Prostate gland (tissue), 2 donors: ENCODE measurements around the gene NUTM1. TPM values are rescaled to one million over a fixed set of nuclear protein-coding genes. Genes with fewer than 3 reads are reported as not detected.
"Not testable (repeated sequence)": the region's sequence is repeated elsewhere in the genome, so short reads cannot be mapped to it uniquely, and the experiment has no call there.

ENCODE experiments used
- DNase-seq: peaks from one replicate; pipeline ENCODE4 v3.0.0-alpha.2; 2019; ENCODE audit warnings: low spot score
- H3K27ac ChIP-seq, 2 donors: fragments of 200-600 bp; sonication (generic); 2 replicates each; pipeline ENCODE4 v1.5.1; 2017 to 2019
- H3K27me3 ChIP-seq: fragments of 200-600 bp; sonication (generic); replicated peaks from 2 replicates; pipeline ENCODE4 v1.5.1; 2019; ENCODE audit not compliant: insufficient read depth
- H3K36me3 ChIP-seq, 2 donors: fragments of 200-600 bp; sonication (generic); 1 replicate in 1 of 2; 2 replicates in 1 of 2; pipeline versions ENCODE4 v1.5.1 to v1.8.1; 2017 to 2019
- H3K4me1 ChIP-seq: fragments of 200-600 bp; sonication (generic); replicated peaks from 2 replicates; pipeline ENCODE4 v1.5.1; 2019
- H3K4me3 ChIP-seq, 2 donors: fragments of 200-600 bp; sonication (generic); 2 replicates each; pipeline ENCODE4 v1.5.1; 2017 to 2019
- H3K9me3 ChIP-seq: fragments of 200-600 bp; sonication (generic); 2 replicates; pipeline ENCODE4 v1.5.1; 2017
- POLR2A ChIP-seq: fragments of 450-650 bp; IDR thresholded peaks from one replicate; pipeline ENCODE4 v1.6.1; 2016; ENCODE audit warnings: antibody characterized with exemption, mild to moderate bottlenecking
- POLR2AphosphoS5 ChIP-seq: sonication (generic); formaldehyde crosslinking; IDR thresholded peaks from one replicate; pipeline ENCODE4 v1.6.1; 2017; ENCODE audit warnings: antibody characterized with exemption
- whole genome bisulfite sequencing: methylation state at CpG from one replicate; pipeline ENCODE4 v1.1.5; 2018; 5-methylcytosine and 5-hydroxymethylcytosine counted together
- intact Hi-C: fragments of 100-400 bp; cut with DNase I; formaldehyde crosslinking; loops from one replicate; pipeline ENCODE4 v1.14.2; 2022
- total RNA-seq, 2 donors: library from RNA; depleted of rRNA; stranded (reverse); fragments of >200 nt; gene quantifications; one replicate each; pipeline ENCODE4 v1.1.0, GENCODE V29; 2016
- TF ChIP-seq, protein P1 (sequence below), 4 experiments: fragments of 200-600 bp in 2 of 4; fragments of 450-650 bp in 2 of 4; sonication (generic) in 2 of 4; IDR thresholded peaks; 1 replicate in 3 of 4; 2 replicates in 1 of 4; pipeline ENCODE4 v1.5.1; 2016 to 2019; ENCODE audit warnings: antibody characterized with exemption in 4 of 4, mild to moderate bottlenecking in 2 of 4, moderate library complexity in 2 of 4

Gene NUTM1
- total RNA-seq, 2 donors from 2014 or later: 6.9 TPM; not detected in 1

DNA sequence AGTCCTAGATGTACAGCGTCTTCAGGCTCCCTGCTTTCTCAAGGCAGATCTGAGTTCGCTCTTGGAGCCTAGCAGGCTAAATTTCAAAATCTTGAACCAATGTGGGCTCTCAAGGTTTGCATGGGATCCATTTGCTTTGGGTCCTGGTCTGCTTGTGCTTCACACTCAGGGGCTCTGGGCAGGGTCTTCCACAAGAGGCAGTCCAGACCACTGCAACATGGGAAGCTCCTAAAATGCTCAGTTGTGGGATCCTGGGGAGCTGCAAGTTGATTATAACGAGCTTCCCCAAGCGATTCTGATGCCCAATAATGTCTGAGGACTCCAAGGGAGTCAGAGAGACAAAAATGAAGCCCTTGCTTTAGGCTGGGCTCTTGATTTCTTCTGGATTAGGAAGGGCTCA, 6.7 kb downstream of the NUTM1 start:
- no peaks in the 10 kb centered on the region for H3K36me3 ChIP-seq
- H3K27me3 ChIP-seq: no peaks in the 10 kb centered on the region
- intact Hi-C loops: no loop called here
- no peaks in the 10 kb centered on the region for H3K4me1 ChIP-seq
- no peak for DNase-seq
- no peaks in the 10 kb centered on the region for H3K9me3 ChIP-seq
- WGBS: 88% methylated on average over 4 of the region's 4 CpGs
- TF ChIP-seq, protein P1, sequence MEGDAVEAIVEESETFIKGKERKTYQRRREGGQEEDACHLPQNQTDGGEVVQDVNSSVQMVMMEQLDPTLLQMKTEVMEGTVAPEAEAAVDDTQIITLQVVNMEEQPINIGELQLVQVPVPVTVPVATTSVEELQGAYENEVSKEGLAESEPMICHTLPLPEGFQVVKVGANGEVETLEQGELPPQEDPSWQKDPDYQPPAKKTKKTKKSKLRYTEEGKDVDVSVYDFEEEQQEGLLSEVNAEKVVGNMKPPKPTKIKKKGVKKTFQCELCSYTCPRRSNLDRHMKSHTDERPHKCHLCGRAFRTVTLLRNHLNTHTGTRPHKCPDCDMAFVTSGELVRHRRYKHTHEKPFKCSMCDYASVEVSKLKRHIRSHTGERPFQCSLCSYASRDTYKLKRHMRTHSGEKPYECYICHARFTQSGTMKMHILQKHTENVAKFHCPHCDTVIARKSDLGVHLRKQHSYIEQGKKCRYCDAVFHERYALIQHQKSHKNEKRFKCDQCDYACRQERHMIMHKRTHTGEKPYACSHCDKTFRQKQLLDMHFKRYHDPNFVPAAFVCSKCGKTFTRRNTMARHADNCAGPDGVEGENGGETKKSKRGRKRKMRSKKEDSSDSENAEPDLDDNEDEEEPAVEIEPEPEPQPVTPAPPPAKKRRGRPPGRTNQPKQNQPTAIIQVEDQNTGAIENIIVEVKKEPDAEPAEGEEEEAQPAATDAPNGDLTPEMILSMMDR (IDR thresholded peaks at IDR 0.05): no peak
- no peak for TF ChIP-seq POLR2A
- no peak for TF ChIP-seq POLR2AphosphoS5
- no peak overlapping the region for H3K4me3 ChIP-seq
- no peak overlapping the region for H3K27ac ChIP-seq

DNA sequence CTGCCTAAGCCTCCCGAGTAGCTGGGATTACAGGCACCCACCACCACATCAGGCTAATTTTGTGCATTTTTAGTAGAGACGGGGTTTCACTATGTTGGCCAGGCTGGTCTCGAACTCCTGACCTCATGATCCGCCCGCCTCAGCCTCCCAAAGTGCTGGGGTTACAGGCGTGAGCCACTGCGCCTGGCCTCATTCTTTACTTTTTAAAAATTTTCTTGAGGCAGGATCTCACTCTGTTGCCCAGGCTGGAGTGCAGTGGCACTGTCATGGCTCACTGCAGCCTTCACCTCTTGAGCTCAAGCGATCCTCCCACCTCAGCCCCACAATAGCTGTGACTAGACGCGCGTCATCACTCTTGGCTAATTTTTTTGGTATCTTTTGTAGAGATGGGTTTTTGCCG, 9.9 kb downstream of the NUTM1 start:
- H3K9me3 ChIP-seq, H3K36me3 ChIP-seq, intact Hi-C loops, H3K4me1 ChIP-seq, H3K27me3 ChIP-seq, H3K4me3 ChIP-seq, DNase-seq, H3K27ac ChIP-seq: not testable (repeated sequence)
- 97% methylated on average over 12 of the region's 12 CpGs for WGBS

DNA sequence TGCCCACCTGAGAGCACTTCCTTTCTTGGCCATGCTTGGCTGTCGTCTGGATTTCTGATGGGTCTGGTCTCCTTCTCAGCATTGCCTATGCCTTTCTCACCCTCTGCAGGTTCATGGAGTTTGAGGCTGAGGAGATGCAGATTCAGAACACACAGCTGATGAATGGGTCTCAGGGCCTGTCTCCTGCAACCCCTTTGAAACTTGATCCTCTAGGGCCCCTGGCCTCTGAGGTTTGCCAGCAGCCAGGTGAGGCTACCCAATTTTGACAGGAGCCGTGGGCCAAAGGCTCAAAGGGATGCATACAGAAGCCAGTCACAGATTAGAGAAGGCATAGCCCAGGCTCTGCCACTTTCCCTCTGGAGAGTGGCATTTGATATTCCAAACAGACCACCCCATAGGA, 10.5 kb downstream of the NUTM1 start:
- Histone ChIP-seq H3K27ac (no peak overlapping the region), H3K4me1 (no peaks in the 10 kb centered on the region), H3K36me3 (no peaks in the 10 kb centered on the region), H3K4me3 (no peak overlapping the region), H3K27me3 (no peaks in the 10 kb centered on the region), H3K9me3 (no peaks in the 10 kb centered on the region)
- intact Hi-C loops: no loop called here
- TF ChIP-seq, protein P1 (IDR thresholded peaks at IDR 0.05): no peak
- TF ChIP-seq POLR2AphosphoS5: no peak
- no peak for TF ChIP-seq POLR2A
- WGBS: 76% methylated on average over 2 of the region's 2 CpGs
- no peak for DNase-seq

DNA sequence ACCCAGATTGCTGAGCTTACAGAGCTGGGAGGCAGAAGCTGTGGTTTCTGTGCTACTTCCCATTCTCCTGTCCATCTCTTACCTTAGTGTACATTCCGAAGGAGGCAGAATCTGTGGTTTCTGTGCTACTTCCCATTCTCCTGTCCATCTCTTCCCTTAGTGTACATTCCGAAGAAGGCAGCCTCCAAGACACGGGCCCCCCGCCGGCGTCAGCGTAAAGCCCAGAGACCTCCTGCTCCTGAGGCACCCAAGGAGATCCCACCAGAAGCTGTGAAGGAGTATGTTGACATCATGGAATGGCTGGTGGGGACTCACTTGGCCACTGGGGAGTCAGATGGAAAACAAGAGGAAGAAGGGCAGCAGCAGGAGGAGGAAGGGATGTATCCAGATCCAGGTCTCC, 11.2 kb downstream of the NUTM1 start:
- intact Hi-C loops: no loop called here
- H3K27ac ChIP-seq: no peak overlapping the region
- no peaks in the 10 kb centered on the region for H3K4me1 ChIP-seq
- DNase-seq: no peak
- no peaks in the 10 kb centered on the region for H3K9me3 ChIP-seq
- no peaks in the 10 kb centered on the region for H3K36me3 ChIP-seq
- WGBS: 90% methylated on average over 7 of the region's 7 CpGs
- TF ChIP-seq POLR2AphosphoS5: no peak
- TF ChIP-seq POLR2A: no peak
- TF ChIP-seq, protein P1 (IDR thresholded peaks at IDR 0.05): no peak
- H3K4me3 ChIP-seq: no peak overlapping the region
- H3K27me3 ChIP-seq: no peaks in the 10 kb centered on the region

DNA sequence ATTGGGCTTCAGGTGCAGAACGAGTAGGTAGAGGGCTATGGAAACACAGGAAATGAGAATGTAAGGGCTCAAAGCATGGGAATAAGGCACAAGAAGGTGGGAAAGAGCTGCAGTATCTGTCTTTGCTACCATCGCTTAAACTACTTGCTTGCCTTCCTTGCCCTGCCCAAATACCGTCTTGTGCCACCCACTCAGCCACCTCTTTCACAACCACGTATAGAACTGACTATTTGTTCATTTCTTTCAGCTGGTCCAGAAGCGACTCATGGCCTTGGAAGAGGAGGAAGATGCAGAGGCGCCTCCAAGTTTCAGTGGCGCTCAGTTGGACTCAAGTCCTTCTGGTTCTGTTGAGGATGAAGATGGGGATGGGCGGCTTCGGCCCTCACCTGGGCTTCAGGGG, 12.1 kb downstream of the NUTM1 start:
- no peak overlapping the region for H3K4me3 ChIP-seq
- TF ChIP-seq POLR2AphosphoS5 (no peak), POLR2A (no peak)
- TF ChIP-seq, protein P1 (IDR thresholded peaks at IDR 0.05): no peak
- H3K27ac ChIP-seq: no peak overlapping the region
- 90% methylated on average over 9 of the region's 9 CpGs for WGBS
- no peaks in the 10 kb centered on the region for H3K36me3 ChIP-seq
- H3K9me3 ChIP-seq: no peaks in the 10 kb centered on the region
- DNase-seq: no peak
- no peaks in the 10 kb centered on the region for H3K4me1 ChIP-seq
- no peaks in the 10 kb centered on the region for H3K27me3 ChIP-seq
- intact Hi-C loops: no loop called here
